ENCODE data around the gene WDR45B. TPM values are rescaled to one million over a fixed set of nuclear protein-coding genes. Genes with fewer than 3 reads are reported as not detected.
A peak's percentile ranks its signal among the peaks of the same experiment; 100 is the strongest.

Gene WDR45B
- total RNA-seq, 2 experiments from 2014 or later = 127 to 132 TPM

GRCh38 chr17:82670661-82671450 lies 22.6 kb upstream of the WDR45B start:
- Mint-ChIP-seq H3K4me3 (no peak overlapping the region), H3K27me3 (no peaks in the 10 kb centered on the region), H3K36me3 (ENCODE audit: low read depth) (no peaks in the 10 kb centered on the region), H3K9me3 (no peaks in the 10 kb centered on the region), H3K27ac (no peak overlapping the region), H3K4me1 (ENCODE audit: low read depth) (peaks cover 4% of the 10 kb centered on the region)
- CTCF ChIA-PET = no interaction called here
- POLR2A ChIA-PET = no interaction called here
- no peak for ATAC-seq
- TF ChIP-seq, protein P1, sequence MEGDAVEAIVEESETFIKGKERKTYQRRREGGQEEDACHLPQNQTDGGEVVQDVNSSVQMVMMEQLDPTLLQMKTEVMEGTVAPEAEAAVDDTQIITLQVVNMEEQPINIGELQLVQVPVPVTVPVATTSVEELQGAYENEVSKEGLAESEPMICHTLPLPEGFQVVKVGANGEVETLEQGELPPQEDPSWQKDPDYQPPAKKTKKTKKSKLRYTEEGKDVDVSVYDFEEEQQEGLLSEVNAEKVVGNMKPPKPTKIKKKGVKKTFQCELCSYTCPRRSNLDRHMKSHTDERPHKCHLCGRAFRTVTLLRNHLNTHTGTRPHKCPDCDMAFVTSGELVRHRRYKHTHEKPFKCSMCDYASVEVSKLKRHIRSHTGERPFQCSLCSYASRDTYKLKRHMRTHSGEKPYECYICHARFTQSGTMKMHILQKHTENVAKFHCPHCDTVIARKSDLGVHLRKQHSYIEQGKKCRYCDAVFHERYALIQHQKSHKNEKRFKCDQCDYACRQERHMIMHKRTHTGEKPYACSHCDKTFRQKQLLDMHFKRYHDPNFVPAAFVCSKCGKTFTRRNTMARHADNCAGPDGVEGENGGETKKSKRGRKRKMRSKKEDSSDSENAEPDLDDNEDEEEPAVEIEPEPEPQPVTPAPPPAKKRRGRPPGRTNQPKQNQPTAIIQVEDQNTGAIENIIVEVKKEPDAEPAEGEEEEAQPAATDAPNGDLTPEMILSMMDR (IDR thresholded peaks at IDR 0.05) = no peak
- no peak for DNase-seq
- intact Hi-C loops (cut with micrococcal nuclease) = no loop called here

DNA sequence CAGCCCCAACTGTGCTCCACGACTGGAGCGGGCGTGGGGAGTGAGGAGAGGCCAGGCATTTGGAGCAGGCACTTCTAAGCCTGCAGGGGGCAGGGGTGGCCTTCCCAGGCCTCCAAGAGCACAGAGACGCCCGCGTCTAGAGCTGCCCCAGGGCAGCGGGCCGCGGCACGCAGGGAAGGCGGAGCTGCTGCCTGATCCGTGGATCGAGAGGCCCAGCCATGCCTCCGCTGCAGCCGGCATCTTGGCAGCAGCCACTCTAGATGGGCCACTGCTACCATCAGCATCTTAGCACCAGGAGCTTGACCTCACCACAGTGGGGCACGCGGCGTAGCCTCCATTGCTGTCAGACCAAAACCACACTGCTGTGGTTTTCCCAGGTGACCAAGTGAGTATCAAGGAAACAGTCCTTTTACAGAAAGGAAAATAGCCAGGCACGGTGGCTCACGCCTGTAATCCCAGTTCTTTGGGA lies 20.4 kb upstream of the WDR45B start:
- H3K4me1 Mint-ChIP-seq (ENCODE audit: low read depth) = peaks cover 4% of the 10 kb centered on the region
- ATAC-seq = peak; percentile 98
- no peaks in the 10 kb centered on the region for H3K27me3 Mint-ChIP-seq
- peak overlapping the region; percentile 47 for H3K4me3 Mint-ChIP-seq
- no peak overlapping the region for H3K27ac Mint-ChIP-seq
- H3K9me3 Mint-ChIP-seq = no peaks in the 10 kb centered on the region
- no peaks in the 10 kb centered on the region for H3K36me3 Mint-ChIP-seq (ENCODE audit: low read depth)
- peak; percentile 71 for DNase-seq
- intact Hi-C loops (cut with micrococcal nuclease) = loop anchor here (10.0 kb wide), 1 partner anchor 86 kb away; the partner anchor contains the start of gene TBCD
- TF ChIP-seq, protein P1 (IDR thresholded peaks at IDR 0.05) = peak; percentile 52
- ChIA-PET POLR2A (interaction anchor here (0.7 to 1.0 kb wide), 2 partner anchors 87 to 110 kb away, joined by 3 read pairs; no protein-coding TSS in a partner anchor), CTCF (interaction anchor here (0.6 to 2.7 kb wide), 27 partner anchors 10 to 241 kb away, joined by 3 to 26 read pairs (median 4); partner anchors contain the start of genes FN3K, FN3KRP and RAB40B)

DNA sequence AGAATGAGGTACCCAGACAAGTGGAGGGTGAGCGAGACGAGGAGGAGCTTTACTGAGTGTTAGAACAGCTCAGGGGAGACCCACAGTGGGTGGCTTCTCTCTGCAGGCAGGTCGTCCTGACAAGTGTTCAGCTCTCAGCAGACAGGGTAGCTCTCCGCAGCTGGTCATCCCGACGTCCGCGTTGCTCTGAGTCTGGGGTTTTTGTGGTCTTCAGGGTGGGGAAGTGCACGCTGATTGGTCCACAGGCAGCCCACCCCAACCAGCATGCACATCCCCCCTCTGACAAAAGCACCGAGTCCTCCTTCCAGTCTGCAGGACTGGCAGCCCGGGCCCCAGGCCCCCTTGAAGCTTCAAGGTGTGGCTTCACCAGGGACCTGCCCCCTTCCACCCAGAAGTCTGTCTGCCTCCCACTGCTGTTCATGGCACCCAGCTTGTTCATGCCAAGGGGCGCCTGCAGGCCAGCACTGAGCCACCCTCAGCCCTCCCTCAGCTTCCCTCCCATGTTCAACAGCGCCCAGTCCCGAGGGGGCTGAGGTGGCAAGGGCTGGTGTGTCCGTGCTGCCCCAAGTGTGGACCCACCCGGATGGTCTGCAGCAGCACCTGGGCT lies 19.9 kb upstream of the WDR45B start:
- no peak overlapping the region for H3K27ac Mint-ChIP-seq
- H3K4me1 Mint-ChIP-seq (ENCODE audit: low read depth) = peaks cover 4% of the 10 kb centered on the region
- TF ChIP-seq, protein P1 (IDR thresholded peaks at IDR 0.05) = no peak
- ATAC-seq = peak; percentile 14
- ChIA-PET CTCF (interaction anchor here (0.6 to 2.7 kb wide), 22 partner anchors 10 to 241 kb away, joined by 3 to 26 read pairs (median 4); partner anchors contain the start of genes FN3K, FN3KRP and RAB40B), POLR2A (interaction anchor here (0.7 to 1.0 kb wide), 2 partner anchors 88 to 111 kb away, joined by 3 read pairs; no protein-coding TSS in a partner anchor)
- intact Hi-C loops (cut with micrococcal nuclease) = loop anchor here (10.0 kb wide), 1 partner anchor 87 kb away; the partner anchor contains the start of gene TBCD
- H3K4me3 Mint-ChIP-seq = no peak overlapping the region
- DNase-seq = no peak
- H3K27me3 Mint-ChIP-seq = no peaks in the 10 kb centered on the region
- no peaks in the 10 kb centered on the region for H3K36me3 Mint-ChIP-seq (ENCODE audit: low read depth)
- no peaks in the 10 kb centered on the region for H3K9me3 Mint-ChIP-seq

- DNase-seq = no peak
- Mint-ChIP-seq H3K4me3 (no peak overlapping the region), H3K36me3 (ENCODE audit: low read depth) (no peaks in the 10 kb centered on the region), H3K27me3 (no peaks in the 10 kb centered on the region), H3K9me3 (no peaks in the 10 kb centered on the region), H3K4me1 (ENCODE audit: low read depth) (peaks cover 4% of the 10 kb centered on the region), H3K27ac (no peak overlapping the region)
- TF ChIP-seq, protein P1 (IDR thresholded peaks at IDR 0.05) = no peak
- ATAC-seq = no peak
- ChIA-PET POLR2A (no interaction called here), CTCF (interaction anchor here (1.1 to 2.7 kb wide), 10 partner anchors 11 to 113 kb away, joined by 3 to 26 read pairs (median 6); partner anchors contain the start of gene FN3KRP)
- intact Hi-C loops (cut with micrococcal nuclease) = loop anchor here (10.0 kb wide), 1 partner anchor 87 kb away; the partner anchor contains the start of gene TBCD
Observed at GRCh38 chr17:82667668-82668000, 19.4 kb upstream of the WDR45B start.
